Stimulated activated naive CD8-positive, alpha-beta T cell treated with anti-CD3 and anti-CD28 coated beads, Interleukin-15, amount 100 ng/mL, for 72 hours (primary cell): ENCODE measurements around the gene CDKAL1.
A peak's percentile ranks its signal among the peaks of the same experiment; 100 is the strongest.
"Not testable (repeated sequence)": the region's sequence is repeated elsewhere in the genome, so short reads cannot be mapped to it uniquely, and the experiment has no call there.

Source experiments
- ATAC-seq: fragments of 150-1000 bp; cut with Tn5 transposase; 2 replicates; pipeline ENCODE4 v1.10.0; 2021; ENCODE audit warnings: mild to moderate bottlenecking, moderate library complexity
- DNase-seq, 2 donors: peaks; one replicate each; pipeline ENCODE4 v3.0.0; 2021 to 2022
- H3K27ac Mint-ChIP-seq, 2 donors: one replicate each; pipeline ENCODE4 v1.8.0; 2022; ENCODE audit warnings: mild to moderate bottlenecking in 2 of 2, mixed read lengths in 2 of 2, moderate library complexity in 2 of 2
- H3K27me3 Mint-ChIP-seq: one replicate; pipeline ENCODE4 v1.8.0; 2022; ENCODE audit warnings: mixed read lengths
- H3K4me1 Mint-ChIP-seq: one replicate; pipeline ENCODE4 v1.8.0; 2022; ENCODE audit warnings: mild to moderate bottlenecking, mixed read lengths
- H3K4me3 Mint-ChIP-seq, 2 donors: one replicate each; pipeline ENCODE4 v1.8.0; 2022; ENCODE audit warnings: mild to moderate bottlenecking in 2 of 2, mixed read lengths in 2 of 2, moderate library complexity in 1 of 2
- H3K9me3 Mint-ChIP-seq, 2 donors: one replicate each; pipeline ENCODE4 v1.8.0; 2022; ENCODE audit warnings: mixed read lengths in 2 of 2

Gene CDKAL1

DNA sequence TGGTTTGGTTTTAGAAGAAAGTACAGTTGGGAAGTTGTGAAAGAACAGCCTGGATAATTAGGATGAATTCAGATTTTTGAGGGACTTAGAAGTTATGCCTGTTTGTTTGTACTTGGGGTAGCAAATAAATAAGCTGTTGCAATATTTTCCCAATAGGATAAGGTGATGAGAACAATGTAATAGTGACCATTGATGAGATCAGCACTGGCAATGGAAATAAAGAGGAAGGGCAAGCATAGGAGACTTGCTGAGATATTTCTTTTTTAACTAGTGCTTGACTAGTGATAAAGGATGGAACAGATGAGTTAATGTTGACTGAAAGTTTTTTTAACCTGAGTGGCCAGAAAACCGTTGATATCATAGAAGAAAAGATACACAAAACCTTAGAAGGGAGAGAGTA lies 498.8 kb downstream of the CDKAL1 start:
- Mint-ChIP-seq H3K27me3 (no peaks in the 10 kb centered on the region), H3K27ac (peak overlapping the region in 1 of 2 donors; percentile 20), H3K4me3 (no peak overlapping the region)

DNA sequence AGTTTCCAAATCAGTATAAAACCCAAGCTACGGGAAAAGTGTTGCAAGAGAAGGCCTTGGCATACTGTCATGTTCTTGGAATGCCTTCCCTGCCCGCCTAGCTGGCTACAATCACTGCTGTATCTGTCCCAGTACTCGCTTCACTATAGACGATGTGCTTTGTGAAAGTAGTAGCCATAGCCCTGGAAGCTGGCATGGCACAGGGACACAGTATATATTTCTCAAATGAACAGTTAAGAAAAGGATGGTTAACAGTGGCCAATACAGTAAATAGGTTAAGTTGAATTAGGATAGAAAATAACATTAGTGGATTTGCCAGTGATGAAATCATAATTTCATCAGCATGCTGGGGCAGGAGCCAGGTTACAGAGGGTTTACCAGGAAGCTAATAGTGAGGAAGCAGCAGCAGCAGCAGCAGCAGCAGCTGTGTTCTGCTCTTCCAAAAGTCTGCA lies 499.3 kb downstream of the CDKAL1 start:
- no peak overlapping the region for H3K4me3 Mint-ChIP-seq
- DNase-seq (no peak), ATAC-seq (no peak)
- H3K27ac Mint-ChIP-seq = no peak overlapping the region
- H3K27me3 Mint-ChIP-seq = no peaks in the 10 kb centered on the region
- no peaks in the 10 kb centered on the region for H3K4me1 Mint-ChIP-seq
- H3K9me3 Mint-ChIP-seq = no peaks in the 10 kb centered on the region

More for the DNA sequence above, 498.8 kb downstream of the CDKAL1 start:
- ATAC-seq = no peak
- H3K4me1 Mint-ChIP-seq = no peaks in the 10 kb centered on the region
- H3K9me3 Mint-ChIP-seq = no peaks in the 10 kb centered on the region
- no peak for DNase-seq

DNA sequence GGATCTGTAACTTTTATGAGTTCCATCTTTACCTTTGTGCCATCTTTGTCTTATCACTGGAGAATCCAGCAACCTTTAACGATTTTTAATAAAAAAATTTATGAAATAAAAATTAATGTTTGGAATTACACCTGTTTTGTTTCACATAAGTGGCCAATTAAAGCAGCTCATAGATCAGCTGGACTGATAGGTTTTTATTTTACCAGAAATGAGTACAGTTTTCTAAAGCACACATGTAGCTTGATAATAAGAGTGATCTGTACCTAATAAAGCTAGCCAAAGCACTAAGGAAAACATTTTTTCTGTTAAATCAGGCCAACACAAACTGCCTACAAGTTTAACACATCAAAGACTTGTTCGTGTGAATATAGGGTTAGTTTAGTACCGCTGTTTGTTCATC lies 500.1 kb downstream of the CDKAL1 start:
- no peak for DNase-seq
- Mint-ChIP-seq H3K27ac (no peak overlapping the region), H3K4me1 (no peaks in the 10 kb centered on the region)

DNA sequence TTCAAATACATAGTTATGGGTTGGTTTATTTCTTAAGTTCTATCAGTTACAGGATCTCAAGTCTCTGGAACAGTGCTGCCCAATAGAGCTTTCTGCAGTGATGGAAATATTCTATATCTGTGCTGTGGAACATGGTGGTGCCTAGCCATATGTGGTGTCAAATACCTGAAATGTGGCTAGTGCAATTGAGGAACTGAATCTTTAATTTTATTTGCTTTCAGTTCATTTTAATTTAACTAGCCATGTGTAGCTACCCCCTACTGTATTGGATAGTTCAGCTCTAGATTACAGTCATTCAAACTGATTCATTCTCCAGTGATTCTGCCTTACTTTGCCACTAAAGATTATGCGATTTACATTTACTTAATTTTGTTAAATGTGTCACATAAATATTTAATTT lies 503.2 kb downstream of the CDKAL1 start:
- ATAC-seq (no peak), DNase-seq (no peak)
- Mint-ChIP-seq H3K4me3 (no peak overlapping the region), H3K9me3 (no peaks in the 10 kb centered on the region), H3K27me3 (no peaks in the 10 kb centered on the region), H3K27ac (no peak overlapping the region), H3K4me1 (no peaks in the 10 kb centered on the region)

More for the DNA sequence above, 500.1 kb downstream of the CDKAL1 start:
- Mint-ChIP-seq H3K9me3 (no peaks in the 10 kb centered on the region), H3K27me3 (no peaks in the 10 kb centered on the region), H3K4me3 (no peak overlapping the region)
- ATAC-seq = no peak

DNA sequence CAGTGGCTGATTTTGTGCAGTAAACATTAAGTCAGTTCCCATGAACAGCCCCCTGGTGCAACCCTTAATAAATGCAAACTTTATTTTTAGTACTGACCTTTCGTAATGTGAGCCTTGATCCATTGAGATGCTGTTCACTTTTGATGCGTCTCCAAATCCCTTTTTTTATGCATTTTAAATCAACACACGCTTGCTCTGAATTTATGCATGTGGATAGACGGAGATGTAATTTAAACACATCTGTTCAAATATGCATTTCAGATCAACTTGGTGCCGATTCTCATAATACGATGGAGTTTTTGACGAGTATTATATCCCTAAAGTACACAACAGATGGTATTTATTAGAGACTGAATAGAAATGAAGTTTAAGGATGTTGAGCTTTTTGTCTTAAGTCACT lies 505.7 kb downstream of the CDKAL1 start:
- DNase-seq (no peak), ATAC-seq (no peak)
- no peak overlapping the region for H3K4me3 Mint-ChIP-seq
- no peaks in the 10 kb centered on the region for H3K9me3 Mint-ChIP-seq
- H3K27me3 Mint-ChIP-seq = no peaks in the 10 kb centered on the region
- H3K27ac Mint-ChIP-seq = no peak overlapping the region
- no peaks in the 10 kb centered on the region for H3K4me1 Mint-ChIP-seq

DNA sequence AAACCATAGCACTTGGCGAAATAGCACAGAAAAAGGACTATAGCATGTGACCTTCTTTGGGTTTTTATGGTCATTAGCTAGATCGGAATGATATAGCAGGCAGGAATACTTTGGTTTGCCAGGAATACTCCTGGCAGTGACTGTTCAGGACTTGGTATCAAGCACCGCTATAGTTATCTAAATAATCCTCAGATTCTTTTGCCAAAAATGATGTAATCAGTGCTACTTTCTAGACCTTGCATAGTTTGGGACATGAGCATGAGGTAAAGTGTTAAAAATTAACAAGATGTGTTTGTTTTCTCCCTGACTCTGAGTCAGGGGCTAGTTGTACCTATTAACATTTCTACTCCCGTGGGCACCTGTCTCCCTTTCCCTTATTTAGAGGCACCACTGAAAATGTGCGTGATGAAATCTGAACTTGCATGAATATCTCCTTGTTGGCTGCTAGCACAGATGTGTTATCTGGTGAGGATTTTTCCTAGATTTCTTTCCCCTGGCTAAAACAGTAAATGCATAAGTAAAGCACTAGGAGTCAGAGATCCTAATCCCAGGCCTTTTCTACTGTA lies 511.0 kb downstream of the CDKAL1 start:
- no peak for ATAC-seq
- no peaks in the 10 kb centered on the region for H3K4me1 Mint-ChIP-seq
- no peak overlapping the region for H3K27ac Mint-ChIP-seq
- no peak overlapping the region for H3K4me3 Mint-ChIP-seq
- no peaks in the 10 kb centered on the region for H3K9me3 Mint-ChIP-seq
- no peaks in the 10 kb centered on the region for H3K27me3 Mint-ChIP-seq
- no peak for DNase-seq

DNA sequence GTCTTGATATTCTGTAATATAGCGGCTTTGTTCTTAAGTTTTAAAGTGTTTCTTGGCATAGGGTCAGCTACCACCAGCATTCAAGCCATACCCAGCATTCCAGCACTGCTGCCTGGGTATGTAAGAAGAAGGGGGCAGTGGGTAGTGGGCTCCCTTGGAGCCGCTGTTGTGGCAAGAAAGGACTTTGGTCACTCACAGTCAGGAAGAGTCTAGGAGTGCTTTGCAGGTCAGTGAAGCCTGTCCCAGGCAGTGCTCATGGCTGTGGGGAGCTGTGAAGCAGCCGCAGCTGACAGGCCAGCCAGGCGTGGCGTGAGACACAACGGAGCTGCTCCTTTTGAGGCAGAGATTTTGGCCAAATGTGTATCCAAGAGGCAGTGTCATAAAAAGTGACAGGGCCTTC lies 512.0 kb downstream of the CDKAL1 start:
- ATAC-seq (no peak), DNase-seq (no peak)
- Mint-ChIP-seq H3K27ac (no peak overlapping the region), H3K9me3 (no peaks in the 10 kb centered on the region), H3K27me3 (no peaks in the 10 kb centered on the region), H3K4me3 (no peak overlapping the region), H3K4me1 (no peaks in the 10 kb centered on the region)

DNA sequence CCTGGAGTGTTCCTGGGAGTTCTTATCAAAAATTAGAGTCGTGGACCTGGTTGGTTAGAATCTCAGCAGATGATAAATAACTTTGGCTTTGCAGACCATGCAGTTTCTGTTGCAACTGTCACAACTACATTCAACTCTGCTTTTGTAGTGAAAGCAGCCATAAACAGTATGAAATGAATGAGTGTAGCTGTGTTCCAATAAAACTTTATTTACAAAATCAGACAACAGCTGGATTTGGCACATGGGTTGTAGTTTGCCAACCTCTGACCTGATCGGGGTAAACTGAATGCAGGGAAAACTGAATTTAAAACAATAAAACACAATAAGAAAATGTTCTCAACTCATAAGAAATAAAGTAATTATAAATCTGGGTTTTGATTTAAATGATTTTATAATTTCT lies 513.8 kb downstream of the CDKAL1 start:
- Mint-ChIP-seq H3K9me3 (no peaks in the 10 kb centered on the region), H3K27ac (no peak overlapping the region), H3K4me1 (no peaks in the 10 kb centered on the region), H3K4me3 (no peak overlapping the region), H3K27me3 (no peaks in the 10 kb centered on the region)
- DNase-seq (no peak), ATAC-seq (no peak)

DNA sequence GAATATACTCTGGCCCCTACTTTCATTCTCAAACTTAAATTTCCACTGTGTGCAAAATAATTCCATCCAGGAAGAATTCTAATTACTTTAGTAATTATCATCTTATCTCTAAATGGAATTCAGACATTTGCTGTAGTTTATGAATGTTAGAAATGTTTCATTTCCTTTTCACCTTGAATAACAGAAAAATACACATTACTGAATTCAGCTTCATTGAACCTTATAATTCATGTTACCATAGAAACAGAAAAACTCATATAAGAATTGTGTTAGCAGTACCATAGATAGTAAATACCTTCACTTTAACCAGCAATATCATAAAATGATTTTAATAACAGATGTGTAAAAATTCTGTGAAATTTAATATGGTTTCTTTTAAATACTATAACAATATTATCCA lies 514.9 kb downstream of the CDKAL1 start:
- Mint-ChIP-seq H3K4me1 (peaks cover 5% of the 10 kb centered on the region), H3K4me3 (no peak overlapping the region), H3K27ac (no peak overlapping the region), H3K27me3 (no peaks in the 10 kb centered on the region), H3K9me3 (peaks cover 7 to 9% of the 10 kb centered on the region in 2 donors)
- DNase-seq (no peak), ATAC-seq (no peak)

DNA sequence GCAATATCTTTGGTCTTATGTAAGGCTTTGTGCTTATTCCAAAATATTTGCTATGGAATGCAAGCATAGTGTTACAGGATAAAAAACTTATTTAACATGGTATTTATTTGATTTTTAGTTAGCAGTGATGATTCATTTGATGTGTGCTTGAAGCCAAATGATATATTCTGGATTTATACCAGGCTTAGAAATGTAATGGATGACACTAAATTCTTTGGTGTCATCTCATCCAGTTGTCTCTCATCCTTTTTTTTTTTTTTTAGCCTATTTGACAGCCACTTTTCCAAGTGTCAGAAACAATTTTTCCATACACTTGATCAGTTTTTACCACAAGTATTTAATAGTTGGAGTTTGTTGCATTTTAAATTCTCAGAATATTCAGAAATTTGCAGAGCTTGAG lies 515.3 kb downstream of the CDKAL1 start:
- ATAC-seq (no peak), DNase-seq (no peak)
- Mint-ChIP-seq H3K4me3 (no peak overlapping the region), H3K27me3 (no peaks in the 10 kb centered on the region), H3K27ac (no peak overlapping the region), H3K4me1 (peaks cover 5% of the 10 kb centered on the region), H3K9me3 (peaks cover 7 to 9% of the 10 kb centered on the region in 2 donors)

DNA sequence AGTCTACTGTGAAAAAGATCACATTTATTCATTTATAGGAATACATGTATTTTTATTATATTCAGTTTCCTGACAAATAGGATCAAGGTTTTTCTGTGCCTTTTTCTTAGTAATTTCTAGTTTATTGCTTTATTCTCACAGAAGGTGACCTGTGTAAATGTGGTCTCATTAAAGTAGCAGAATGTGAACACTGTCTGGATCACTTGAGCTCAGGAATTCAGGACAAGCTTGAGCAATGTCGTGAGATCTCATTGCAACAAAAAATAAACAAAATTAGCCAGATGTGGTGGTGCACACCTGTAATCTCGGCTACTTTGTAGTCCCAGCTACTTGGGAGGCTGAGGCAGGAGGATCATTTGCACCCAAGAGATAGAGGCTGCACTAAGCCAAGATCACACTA lies 516.7 kb downstream of the CDKAL1 start:
- peaks cover 5% of the 10 kb centered on the region for H3K4me1 Mint-ChIP-seq
- peaks cover 9 to 17% of the 10 kb centered on the region in 2 donors for H3K9me3 Mint-ChIP-seq
- no peak overlapping the region for H3K4me3 Mint-ChIP-seq
- no peak overlapping the region for H3K27ac Mint-ChIP-seq
- H3K27me3 Mint-ChIP-seq = no peaks in the 10 kb centered on the region
- ATAC-seq (no peak), DNase-seq (no peak)

DNA sequence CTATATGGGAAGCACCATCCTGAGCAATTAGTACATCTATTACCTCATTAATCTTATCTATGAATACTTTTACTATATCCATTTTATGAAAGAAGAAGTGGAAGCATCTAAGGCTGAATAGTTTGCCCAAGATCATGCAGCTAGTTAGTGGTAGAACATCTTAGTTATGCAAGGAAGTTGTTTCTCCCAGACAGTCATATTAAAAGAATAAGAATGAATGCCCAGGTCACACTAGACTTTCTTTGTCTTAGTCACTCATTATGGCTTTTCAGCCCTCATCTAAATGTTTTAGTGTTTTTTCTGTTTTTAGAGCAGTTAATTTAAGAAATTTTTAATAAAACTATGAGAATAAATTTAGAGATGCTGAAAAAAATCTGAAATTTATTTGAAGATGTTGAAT lies 517.5 kb downstream of the CDKAL1 start:
- ATAC-seq = no peak
- H3K27me3 Mint-ChIP-seq = no peaks in the 10 kb centered on the region

DNA sequence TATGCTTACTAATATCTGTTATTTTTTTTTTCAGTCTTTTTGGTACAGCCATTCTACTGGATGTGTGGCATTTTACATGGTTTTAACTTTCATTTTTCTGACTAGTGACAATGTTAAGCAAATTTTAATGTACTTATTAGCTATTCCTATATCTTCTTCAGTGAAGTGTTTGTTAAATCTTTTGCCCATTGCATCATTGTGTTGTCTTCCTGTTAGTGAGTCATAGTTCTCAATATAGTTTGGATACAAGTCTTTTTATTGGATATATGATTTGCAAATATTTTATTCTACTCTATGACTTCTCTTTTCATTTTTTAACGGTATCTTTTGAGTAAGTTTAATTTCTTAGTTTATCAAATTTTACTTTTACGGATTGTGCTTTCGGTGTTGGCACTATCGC lies 519.4 kb downstream of the CDKAL1 start:
- Mint-ChIP-seq H3K4me1 (peaks cover 5% of the 10 kb centered on the region), H3K27ac (peak overlapping the region in 1 of 2 donors; percentile 60), H3K4me3 (no peak overlapping the region), H3K27me3 (no peaks in the 10 kb centered on the region), H3K9me3 (peaks cover 28 to 41% of the 10 kb centered on the region in 2 donors)
- no peak for DNase-seq
- ATAC-seq = no peak

More for the DNA sequence above, 517.5 kb downstream of the CDKAL1 start:
- Mint-ChIP-seq H3K4me3 (no peak overlapping the region), H3K9me3 (peaks cover 15 to 23% of the 10 kb centered on the region in 2 donors), H3K27ac (no peak overlapping the region), H3K4me1 (peaks cover 5% of the 10 kb centered on the region)
- no peak for DNase-seq

DNA sequence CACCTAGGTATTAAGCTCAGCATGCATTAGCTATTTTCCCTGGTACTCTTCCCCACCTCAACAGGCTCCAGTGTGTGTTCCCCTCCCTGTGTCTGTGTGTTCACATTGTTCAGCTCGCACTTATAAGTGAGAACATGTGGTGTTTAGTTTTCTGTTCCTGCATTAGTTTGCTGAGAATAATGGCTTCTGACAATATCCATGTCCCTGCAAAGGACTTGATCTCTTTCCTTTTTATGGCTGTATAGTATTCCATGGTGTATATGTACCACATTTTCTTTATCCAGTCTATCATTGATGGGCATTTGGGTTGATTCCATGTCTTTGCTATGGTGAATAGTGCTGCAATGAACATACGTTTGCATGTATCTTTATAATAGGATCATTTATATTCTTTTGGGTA lies 521.2 kb downstream of the CDKAL1 start:
- H3K4me3 Mint-ChIP-seq, H3K27ac Mint-ChIP-seq, DNase-seq, H3K4me1 Mint-ChIP-seq, H3K27me3 Mint-ChIP-seq, ATAC-seq: not testable (repeated sequence)
- H3K9me3 Mint-ChIP-seq = peaks cover 34 to 57% of the 10 kb centered on the region in 2 donors

DNA sequence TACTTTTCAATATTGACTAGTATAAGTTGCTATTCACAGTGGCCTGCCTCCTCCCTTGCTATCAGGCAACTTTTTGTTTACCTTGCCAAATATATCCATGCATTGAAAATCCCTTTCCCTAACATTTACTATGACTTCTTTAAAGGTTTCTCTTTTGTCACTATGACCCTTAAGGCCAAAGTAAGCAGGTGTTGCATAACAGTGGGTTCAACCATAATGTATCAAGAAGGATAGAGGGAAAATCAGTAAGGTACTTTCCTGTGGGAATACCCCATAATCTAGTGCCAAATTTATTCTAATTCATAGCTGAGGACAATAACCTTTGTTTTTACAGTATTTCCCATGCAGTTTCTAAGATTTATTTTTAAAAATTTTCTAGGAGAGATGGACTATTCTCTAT lies 527.6 kb downstream of the CDKAL1 start:
- Mint-ChIP-seq H3K4me1 (no peaks in the 10 kb centered on the region), H3K9me3 (peaks cover 19 to 33% of the 10 kb centered on the region in 2 donors)

DNA sequence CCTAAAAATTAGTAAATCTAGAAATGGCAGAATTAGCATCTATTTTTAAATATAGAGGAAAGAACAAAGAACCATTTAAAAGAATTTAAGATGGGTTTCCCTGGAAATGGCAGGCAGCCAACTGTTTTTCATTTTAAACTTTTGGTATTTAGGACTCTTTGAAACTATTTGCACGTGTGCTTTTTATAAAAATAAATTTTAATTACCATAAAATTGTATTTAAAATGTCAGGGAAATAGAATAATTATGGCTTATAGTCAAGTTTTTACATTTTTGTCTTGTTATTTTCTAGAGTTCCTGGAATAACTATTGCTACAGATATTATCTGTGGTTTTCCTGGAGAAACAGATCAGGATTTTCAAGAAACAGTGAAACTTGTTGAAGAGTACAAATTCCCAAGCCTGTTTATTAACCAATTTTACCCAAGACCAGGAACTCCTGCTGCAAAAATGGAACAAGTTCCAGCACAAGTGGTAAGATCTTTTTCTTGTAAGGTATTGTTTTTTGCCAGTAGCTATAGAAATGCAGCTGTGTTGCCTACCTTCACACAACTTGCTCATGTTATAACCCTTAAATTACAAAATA lies 530.6 kb downstream of the CDKAL1 start:
- ATAC-seq = no peak
- Mint-ChIP-seq H3K4me1 (peaks cover 13% of the 10 kb centered on the region), H3K4me3 (no peak overlapping the region), H3K9me3 (peaks cover 4 to 5% of the 10 kb centered on the region in 2 donors), H3K27me3 (no peaks in the 10 kb centered on the region), H3K27ac (no peak overlapping the region)
- no peak for DNase-seq

More for the DNA sequence above, 527.6 kb downstream of the CDKAL1 start:
- no peak overlapping the region for H3K27ac Mint-ChIP-seq
- no peak overlapping the region for H3K4me3 Mint-ChIP-seq
- H3K27me3 Mint-ChIP-seq = no peaks in the 10 kb centered on the region
- no peak for DNase-seq
- no peak for ATAC-seq

DNA sequence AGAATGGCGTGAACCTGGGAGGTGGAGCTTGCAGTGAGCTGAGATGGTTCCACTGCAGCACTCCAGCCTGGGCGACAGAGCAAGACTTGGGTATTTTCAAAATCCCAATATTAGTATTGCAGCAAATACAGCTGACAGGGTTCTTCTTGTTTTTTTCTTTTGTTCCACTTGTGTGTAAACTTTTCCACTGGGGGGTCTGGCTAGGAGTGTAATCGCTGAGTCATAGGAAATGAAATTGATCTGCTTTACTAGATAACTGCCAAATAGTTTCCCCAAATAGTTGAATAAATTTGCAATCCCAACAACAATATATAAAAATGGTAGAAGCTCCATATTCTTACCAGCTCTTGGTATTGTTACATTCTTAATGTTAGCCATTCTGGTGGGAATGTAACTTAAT lies 533.3 kb downstream of the CDKAL1 start:
- DNase-seq (no peak), ATAC-seq (no peak)
- Mint-ChIP-seq H3K27me3 (no peaks in the 10 kb centered on the region), H3K4me1 (peaks cover 13% of the 10 kb centered on the region), H3K27ac (no peak overlapping the region), H3K4me3 (no peak overlapping the region), H3K9me3 (peaks cover 14 to 21% of the 10 kb centered on the region in 2 donors)
